ENCODE results near the gene MYOG. TPM values are rescaled to one million over a fixed set of nuclear protein-coding genes. Genes with fewer than 3 reads are reported as not detected.

MYOG gene
- total RNA-seq, 1 donor from 2014 or later: not detected

GRCh38 chr1:203044546-203045250 is 41.1 kb downstream of the MYOG start:
- TF ChIP-seq CTCF (IDR thresholded peaks at IDR 0.05; ENCODE audit: insufficient read depth, low read length, severe bottlenecking): no peak
- no peak overlapping the region for H3K4me3 ChIP-seq (ENCODE audit: low read depth, low read length)
- no peaks in the 10 kb centered on the region for H3K27me3 ChIP-seq (ENCODE audit: control insufficient read depth, insufficient read depth, low read length)
- peaks cover 9% of the 10 kb centered on the region for H3K36me3 ChIP-seq (ENCODE audit: control insufficient read depth, insufficient read depth, low read length)
- DNase-seq (ENCODE audit: low read depth) (no peak), FAIRE-seq (peak; percentile 40)

GRCh38 chr1:203043830-203044545 is 41.8 kb downstream of the MYOG start:
- no peak for TF ChIP-seq CTCF (IDR thresholded peaks at IDR 0.05; ENCODE audit: insufficient read depth, low read length, severe bottlenecking)
- no peak for FAIRE-seq
- H3K27me3 ChIP-seq (ENCODE audit: control insufficient read depth, insufficient read depth, low read length): no peaks in the 10 kb centered on the region
- H3K36me3 ChIP-seq (ENCODE audit: control insufficient read depth, insufficient read depth, low read length): peaks cover 7% of the 10 kb centered on the region
- DNase-seq (ENCODE audit: low read depth): no peak
- no peak overlapping the region for H3K4me3 ChIP-seq (ENCODE audit: low read depth, low read length)

- Histone ChIP-seq H3K27me3 (ENCODE audit: control insufficient read depth, insufficient read depth, low read length) (no peaks in the 10 kb centered on the region), H3K4me3 (ENCODE audit: low read depth, low read length) (no peak overlapping the region), H3K36me3 (ENCODE audit: control insufficient read depth, insufficient read depth, low read length) (peaks cover 7% of the 10 kb centered on the region)
- peak; percentile 31 for DNase-seq (ENCODE audit: low read depth)
- no peak for TF ChIP-seq CTCF (IDR thresholded peaks at IDR 0.05; ENCODE audit: insufficient read depth, low read length, severe bottlenecking)
- FAIRE-seq: no peak
Observed at GRCh38 chr1:203041351-203041932, 44.4 kb downstream of the MYOG start.

- FAIRE-seq (peak; percentile 87), DNase-seq (ENCODE audit: low read depth) (peak; percentile 20)
- Histone ChIP-seq H3K4me3 (ENCODE audit: low read depth, low read length) (no peak overlapping the region), H3K36me3 (ENCODE audit: control insufficient read depth, insufficient read depth, low read length) (peaks cover 7% of the 10 kb centered on the region), H3K27me3 (ENCODE audit: control insufficient read depth, insufficient read depth, low read length) (no peaks in the 10 kb centered on the region)
- no peak for TF ChIP-seq CTCF (IDR thresholded peaks at IDR 0.05; ENCODE audit: insufficient read depth, low read length, severe bottlenecking)
Observed at GRCh38 chr1:203040513-203041275, 45.1 kb downstream of the MYOG start.

- H3K4me3 ChIP-seq (ENCODE audit: low read depth, low read length): no peak overlapping the region
- no peaks in the 10 kb centered on the region for H3K27me3 ChIP-seq (ENCODE audit: control insufficient read depth, insufficient read depth, low read length)
- peak; percentile 31 for TF ChIP-seq CTCF (IDR thresholded peaks at IDR 0.05; ENCODE audit: insufficient read depth, low read length, severe bottlenecking)
- H3K36me3 ChIP-seq (ENCODE audit: control insufficient read depth, insufficient read depth, low read length): peaks cover 6% of the 10 kb centered on the region
- no peak for DNase-seq (ENCODE audit: low read depth)
- peak; percentile 7 for FAIRE-seq
Observed at GRCh38 chr1:203039609-203040512, 46.0 kb downstream of the MYOG start.
